ENCODE data around the gene MCM5.
"Not testable (repeated sequence)": the region's sequence is repeated elsewhere in the genome, so short reads cannot be mapped to it uniquely, and the experiment has no call there.

Gene MCM5

DNA sequence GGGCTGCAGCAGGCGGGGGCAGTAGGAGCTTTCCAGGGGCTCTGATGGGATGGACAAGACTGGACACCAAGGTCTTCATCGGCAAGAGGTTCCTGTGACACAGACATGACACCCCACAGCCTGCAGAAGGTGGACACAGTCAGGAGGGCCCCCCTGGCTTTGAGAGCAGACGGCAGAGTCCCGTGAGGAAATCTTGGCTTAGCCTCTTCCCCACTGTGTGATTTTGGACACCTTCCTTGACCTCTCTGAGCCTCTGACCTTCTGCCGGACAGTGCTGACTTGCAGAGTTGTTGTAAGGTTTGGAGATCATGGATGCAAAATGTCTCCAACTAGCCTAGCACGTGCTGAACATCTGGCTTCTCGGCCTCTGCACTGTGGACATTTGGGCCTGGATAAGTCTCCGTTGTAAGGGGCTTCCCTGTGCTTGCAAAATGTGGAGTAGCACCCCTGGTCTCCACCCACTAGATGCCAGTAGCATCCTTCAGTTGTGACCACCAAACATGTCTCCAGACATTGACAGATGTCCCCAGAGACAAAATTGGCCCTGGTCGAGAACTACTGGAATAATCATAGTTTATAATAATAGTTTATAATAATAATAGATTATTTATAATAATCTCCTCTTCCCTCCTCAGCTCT is 54.6 kb downstream of the MCM5 start:
- Histone ChIP-seq H3K36me3 (ENCODE audit: control insufficient read depth, insufficient read depth, low read length) (no peaks in the 10 kb centered on the region), H3K27ac (ENCODE audit: low read depth, low read length) (no peak overlapping the region), H3K4me1 (ENCODE audit: control insufficient read depth, insufficient read depth, low read length) (no peaks in the 10 kb centered on the region), H3K9ac (ENCODE audit: low read length) (no peak overlapping the region), H3K27me3 (ENCODE audit: control insufficient read depth, insufficient read depth, low read length) (no peaks in the 10 kb centered on the region), H3K4me3 (ENCODE audit: low read length) (no peak overlapping the region)

DNA sequence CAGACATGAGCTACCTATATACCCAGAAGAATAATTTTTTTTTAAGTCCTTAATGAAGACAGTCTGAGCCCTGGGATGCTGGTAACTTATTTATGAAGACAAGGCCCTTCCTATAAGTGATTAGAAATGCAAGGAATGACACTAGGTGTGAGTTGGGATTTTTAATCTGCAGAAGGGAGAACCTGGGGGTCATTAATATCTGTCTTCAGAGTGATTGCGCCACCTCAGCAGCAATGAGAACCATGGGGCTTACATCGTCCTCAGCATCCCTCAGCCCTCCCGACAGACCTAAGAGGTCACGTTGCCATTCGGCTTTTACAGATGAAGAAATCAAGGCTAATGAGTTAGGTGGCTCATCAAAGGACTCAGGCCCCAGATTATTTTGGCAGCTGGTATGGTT is 55.6 kb downstream of the MCM5 start:
- H3K36me3 ChIP-seq (ENCODE audit: control insufficient read depth, insufficient read depth, low read length): no peaks in the 10 kb centered on the region
- H3K4me1 ChIP-seq (ENCODE audit: control insufficient read depth, insufficient read depth, low read length): no peaks in the 10 kb centered on the region
- no peak overlapping the region for H3K4me3 ChIP-seq (ENCODE audit: low read length)
- no peak overlapping the region for H3K27ac ChIP-seq (ENCODE audit: low read depth, low read length)
- H3K27me3 ChIP-seq (ENCODE audit: control insufficient read depth, insufficient read depth, low read length): no peaks in the 10 kb centered on the region
- H3K9ac ChIP-seq (ENCODE audit: low read length): no peak overlapping the region

DNA sequence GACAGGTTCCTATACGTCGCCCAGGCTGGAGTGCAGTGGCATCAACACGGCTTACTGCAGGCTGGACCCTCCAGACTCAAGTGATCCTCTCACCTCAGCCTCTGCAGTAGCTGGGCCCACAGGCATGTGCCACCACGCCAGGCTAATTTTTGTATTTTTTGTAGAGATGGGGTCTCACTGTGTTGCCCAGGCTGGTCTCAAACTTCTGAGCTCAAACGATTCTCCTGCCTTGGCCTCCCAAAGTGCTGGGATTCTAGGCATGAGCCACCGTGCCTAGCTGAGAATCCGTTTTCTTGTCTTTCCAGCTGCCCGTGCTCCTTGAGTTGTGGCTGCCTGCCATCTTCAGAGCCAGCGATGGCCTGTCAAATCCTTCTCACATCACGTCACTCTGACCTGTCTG is 56.8 kb downstream of the MCM5 start:
- Histone ChIP-seq H3K4me3 (ENCODE audit: low read length) (no peak overlapping the region), H3K4me1 (ENCODE audit: control insufficient read depth, insufficient read depth, low read length) (no peaks in the 10 kb centered on the region), H3K36me3 (ENCODE audit: control insufficient read depth, insufficient read depth, low read length) (no peaks in the 10 kb centered on the region), H3K27ac (ENCODE audit: low read depth, low read length) (no peak overlapping the region), H3K9ac (ENCODE audit: low read length) (no peak overlapping the region), H3K27me3 (ENCODE audit: control insufficient read depth, insufficient read depth, low read length) (no peaks in the 10 kb centered on the region)

DNA sequence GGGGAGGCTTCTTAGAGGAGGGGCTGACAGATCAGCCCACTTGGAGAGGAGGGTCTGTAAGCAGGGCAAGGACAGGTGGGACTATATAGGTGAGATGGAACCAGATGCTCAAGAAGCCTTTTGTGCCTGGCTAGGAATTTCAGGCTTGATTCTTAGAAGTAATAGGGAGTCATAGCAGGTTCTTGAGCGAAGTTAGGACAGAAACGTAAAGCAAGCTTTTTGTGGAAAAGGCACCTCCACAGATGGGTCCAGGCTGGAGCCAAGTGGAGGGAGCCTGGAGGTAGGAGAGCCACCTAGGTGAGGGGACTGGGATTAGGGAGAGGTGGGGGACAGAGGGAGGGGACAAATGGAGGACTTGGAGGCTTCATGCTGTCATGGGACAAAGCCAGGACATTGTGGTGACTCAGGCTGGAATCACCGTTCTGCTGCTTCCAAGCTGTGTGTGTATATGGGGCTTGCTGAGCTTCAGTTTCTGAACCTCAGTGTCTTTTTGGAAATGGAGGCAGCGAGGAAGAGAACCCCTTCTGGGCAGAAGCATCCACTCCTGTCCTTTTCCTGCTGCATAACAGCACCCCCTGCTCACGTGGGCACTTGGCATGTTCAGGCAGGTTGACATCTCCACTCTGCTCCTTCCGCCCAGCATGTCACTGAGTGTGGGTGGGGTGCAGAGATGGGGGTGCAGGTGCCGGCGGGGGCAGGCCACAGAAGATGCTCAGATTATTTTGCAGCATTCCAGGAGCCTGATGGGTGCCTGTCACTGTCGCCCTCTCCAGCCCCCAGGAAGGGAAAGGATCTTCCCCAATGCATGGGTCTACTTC is 58.0 kb downstream of the MCM5 start:
- no peak overlapping the region for H3K4me3 ChIP-seq (ENCODE audit: low read length)
- H3K9ac ChIP-seq (ENCODE audit: low read length): no peak overlapping the region
- no peak overlapping the region for H3K27ac ChIP-seq (ENCODE audit: low read depth, low read length)
- no peaks in the 10 kb centered on the region for H3K4me1 ChIP-seq (ENCODE audit: control insufficient read depth, insufficient read depth, low read length)
- H3K27me3 ChIP-seq (ENCODE audit: control insufficient read depth, insufficient read depth, low read length): no peaks in the 10 kb centered on the region
- H3K36me3 ChIP-seq (ENCODE audit: control insufficient read depth, insufficient read depth, low read length): no peaks in the 10 kb centered on the region

DNA sequence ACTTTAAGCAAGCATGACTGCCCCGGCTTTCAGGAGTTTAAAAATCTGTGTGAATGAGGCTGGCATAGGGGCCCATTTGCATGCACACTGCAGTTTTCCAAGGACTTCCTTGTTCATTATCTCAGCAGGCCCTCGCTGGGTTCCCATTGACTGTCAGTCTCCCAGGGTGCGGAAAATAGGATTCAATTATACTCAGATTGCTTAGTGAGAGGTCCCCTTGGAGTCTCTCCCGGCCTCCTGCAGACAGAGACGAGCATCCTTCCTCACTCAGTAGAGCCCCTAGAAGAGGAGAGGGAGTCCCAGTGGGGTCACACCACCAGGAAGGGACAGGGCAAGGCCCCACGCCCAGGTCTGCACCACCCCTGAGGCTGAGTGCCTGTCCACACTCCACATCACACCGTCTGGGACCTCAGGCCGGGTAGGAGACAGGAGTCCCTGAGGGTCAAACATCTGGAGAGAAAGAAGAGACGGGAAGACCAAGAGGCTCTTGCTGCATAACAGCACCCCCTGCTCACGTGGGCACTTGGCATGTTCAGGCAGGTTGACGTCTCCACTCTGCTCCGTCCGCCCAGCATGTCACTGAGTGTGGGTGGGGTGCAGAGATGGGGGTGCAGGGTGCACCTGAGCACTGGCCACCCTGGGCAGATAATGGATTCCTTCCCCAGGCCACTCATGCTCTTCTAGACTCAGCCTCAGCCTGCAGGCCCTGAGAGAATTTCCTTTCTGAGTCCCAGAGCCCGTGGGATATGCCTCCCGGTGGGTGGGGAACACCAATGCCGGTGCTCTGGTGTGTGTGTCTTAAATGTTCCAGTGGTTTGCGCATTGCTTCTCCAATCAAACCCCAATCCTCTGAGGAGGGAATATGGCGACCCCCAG is 58.8 kb downstream of the MCM5 start:
- Histone ChIP-seq H3K4me1 (ENCODE audit: control insufficient read depth, insufficient read depth, low read length) (no peaks in the 10 kb centered on the region), H3K27ac (ENCODE audit: low read depth, low read length) (no peak overlapping the region), H3K9ac (ENCODE audit: low read length) (no peak overlapping the region), H3K4me3 (ENCODE audit: low read length) (no peak overlapping the region), H3K27me3 (ENCODE audit: control insufficient read depth, insufficient read depth, low read length) (no peaks in the 10 kb centered on the region), H3K36me3 (ENCODE audit: control insufficient read depth, insufficient read depth, low read length) (no peaks in the 10 kb centered on the region)

DNA sequence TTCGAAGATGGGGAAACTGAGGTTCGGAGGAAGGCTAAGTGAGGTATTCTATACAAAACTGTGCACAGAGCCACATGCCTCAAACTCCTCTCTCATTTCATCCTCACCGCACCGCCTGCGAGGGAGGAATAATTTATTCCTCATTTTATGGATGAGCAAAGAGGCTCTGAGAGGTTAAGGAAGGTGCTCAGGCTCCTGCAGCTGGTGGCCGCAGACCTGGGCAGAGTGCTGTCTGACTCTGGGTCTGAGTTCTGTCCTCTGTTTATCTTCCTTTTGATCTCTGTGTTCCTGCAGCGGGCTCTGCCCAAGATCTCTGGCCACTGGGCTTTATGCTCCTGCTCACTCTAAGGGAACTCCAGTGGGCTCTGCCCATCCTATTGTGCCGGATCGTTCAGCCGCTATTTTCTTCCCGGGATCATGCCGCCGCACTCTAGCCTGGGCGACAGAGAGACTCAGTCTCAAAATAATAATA is 59.5 kb downstream of the MCM5 start:
- no peaks in the 10 kb centered on the region for H3K4me1 ChIP-seq (ENCODE audit: control insufficient read depth, insufficient read depth, low read length)
- no peak overlapping the region for H3K9ac ChIP-seq (ENCODE audit: low read length)
- no peaks in the 10 kb centered on the region for H3K36me3 ChIP-seq (ENCODE audit: control insufficient read depth, insufficient read depth, low read length)
- H3K4me3 ChIP-seq (ENCODE audit: low read length): no peak overlapping the region
- H3K27ac ChIP-seq (ENCODE audit: low read depth, low read length): no peak overlapping the region
- no peaks in the 10 kb centered on the region for H3K27me3 ChIP-seq (ENCODE audit: control insufficient read depth, insufficient read depth, low read length)

DNA sequence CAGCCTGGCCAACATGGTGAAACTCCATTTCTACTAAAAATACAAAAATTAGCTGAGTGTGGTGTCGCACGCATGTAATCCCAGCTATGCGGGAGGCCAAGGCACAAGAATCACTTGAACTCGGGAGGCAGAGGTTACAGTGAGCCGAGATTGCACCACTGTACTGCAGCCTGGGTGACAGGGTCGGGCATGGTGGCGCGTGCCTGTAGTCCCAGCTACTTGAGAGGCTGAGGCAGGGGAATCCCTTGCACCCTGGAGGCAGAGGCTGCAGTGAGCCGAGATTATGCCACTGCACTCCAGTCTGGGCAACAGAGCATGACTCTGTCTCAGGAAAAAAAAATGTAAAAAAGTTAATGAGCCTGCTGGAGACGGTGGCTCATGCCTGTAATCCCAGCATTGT is 60.0 kb downstream of the MCM5 start:
- not testable (repeated sequence) for H3K4me1 ChIP-seq (ENCODE audit: control insufficient read depth, insufficient read depth, low read length); H3K4me3 ChIP-seq (ENCODE audit: low read length); H3K36me3 ChIP-seq (ENCODE audit: control insufficient read depth, insufficient read depth, low read length); H3K27me3 ChIP-seq (ENCODE audit: control insufficient read depth, insufficient read depth, low read length); H3K27ac ChIP-seq (ENCODE audit: low read depth, low read length); H3K9ac ChIP-seq (ENCODE audit: low read length)

DNA sequence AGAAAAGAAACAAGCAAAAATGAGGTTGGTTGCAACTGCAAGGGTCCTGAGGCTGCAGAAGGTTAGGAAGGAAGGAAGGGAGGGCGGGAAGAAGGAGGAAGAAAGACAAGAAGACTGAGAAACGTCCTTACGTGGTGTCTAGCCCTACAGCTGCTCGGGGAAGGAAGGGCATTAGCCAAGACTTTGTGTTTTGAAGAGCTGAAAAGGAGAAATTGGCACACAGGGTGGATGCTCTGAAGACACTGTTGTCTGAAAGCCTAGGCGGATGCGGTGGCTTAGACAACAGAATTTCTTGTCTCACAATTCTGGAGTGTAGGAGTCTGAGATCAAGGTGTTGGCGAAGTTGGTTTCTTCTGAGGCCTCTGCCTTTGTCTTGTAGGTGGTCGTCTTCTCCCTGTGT is 60.7 kb downstream of the MCM5 start:
- no peaks in the 10 kb centered on the region for H3K4me1 ChIP-seq (ENCODE audit: control insufficient read depth, insufficient read depth, low read length)
- no peaks in the 10 kb centered on the region for H3K36me3 ChIP-seq (ENCODE audit: control insufficient read depth, insufficient read depth, low read length)
- H3K27me3 ChIP-seq (ENCODE audit: control insufficient read depth, insufficient read depth, low read length): no peaks in the 10 kb centered on the region
- no peak overlapping the region for H3K9ac ChIP-seq (ENCODE audit: low read length)
- no peak overlapping the region for H3K27ac ChIP-seq (ENCODE audit: low read depth, low read length)
- H3K4me3 ChIP-seq (ENCODE audit: low read length): no peak overlapping the region

DNA sequence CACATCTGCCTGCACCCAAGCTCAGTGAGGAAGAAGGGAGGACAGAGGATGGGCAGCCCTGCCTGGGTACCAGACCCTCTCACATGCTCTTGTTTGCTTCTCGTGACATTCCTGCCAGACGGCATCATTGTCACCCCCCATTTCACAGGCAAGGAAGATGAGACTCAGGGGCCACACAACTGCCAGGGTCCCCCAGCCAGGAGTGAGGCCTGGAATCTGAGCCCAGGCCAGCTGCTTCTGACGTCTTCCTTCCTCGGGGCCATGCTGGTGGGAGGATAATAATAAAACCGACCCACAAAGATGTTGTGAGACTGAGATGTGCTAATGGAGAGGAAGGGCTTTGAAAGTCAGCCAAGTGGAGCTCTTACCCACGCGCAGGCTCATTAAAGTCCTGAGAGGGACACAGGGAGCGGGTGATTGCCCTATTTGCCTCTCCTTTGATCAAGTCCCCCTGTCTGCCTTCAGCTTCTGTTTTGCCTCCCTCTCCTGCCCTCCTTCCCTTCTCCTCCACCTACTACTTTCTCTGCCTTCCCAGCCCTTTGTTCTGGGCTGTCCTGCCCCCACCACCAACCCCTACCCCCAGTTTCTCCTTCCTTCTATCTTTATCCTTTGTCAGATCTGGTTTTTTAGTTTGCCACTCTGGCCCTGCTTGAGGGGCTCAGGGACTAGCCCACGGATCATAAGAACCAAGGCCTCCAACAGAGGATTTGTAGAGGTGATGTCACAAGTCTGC is 62.7 kb downstream of the MCM5 start:
- Histone ChIP-seq H3K4me3 (ENCODE audit: low read length) (no peak overlapping the region), H3K27me3 (ENCODE audit: control insufficient read depth, insufficient read depth, low read length) (no peaks in the 10 kb centered on the region), H3K27ac (ENCODE audit: low read depth, low read length) (no peak overlapping the region), H3K36me3 (ENCODE audit: control insufficient read depth, insufficient read depth, low read length) (no peaks in the 10 kb centered on the region), H3K4me1 (ENCODE audit: control insufficient read depth, insufficient read depth, low read length) (peaks cover 3% of the 10 kb centered on the region), H3K9ac (ENCODE audit: low read length) (no peak overlapping the region)

DNA sequence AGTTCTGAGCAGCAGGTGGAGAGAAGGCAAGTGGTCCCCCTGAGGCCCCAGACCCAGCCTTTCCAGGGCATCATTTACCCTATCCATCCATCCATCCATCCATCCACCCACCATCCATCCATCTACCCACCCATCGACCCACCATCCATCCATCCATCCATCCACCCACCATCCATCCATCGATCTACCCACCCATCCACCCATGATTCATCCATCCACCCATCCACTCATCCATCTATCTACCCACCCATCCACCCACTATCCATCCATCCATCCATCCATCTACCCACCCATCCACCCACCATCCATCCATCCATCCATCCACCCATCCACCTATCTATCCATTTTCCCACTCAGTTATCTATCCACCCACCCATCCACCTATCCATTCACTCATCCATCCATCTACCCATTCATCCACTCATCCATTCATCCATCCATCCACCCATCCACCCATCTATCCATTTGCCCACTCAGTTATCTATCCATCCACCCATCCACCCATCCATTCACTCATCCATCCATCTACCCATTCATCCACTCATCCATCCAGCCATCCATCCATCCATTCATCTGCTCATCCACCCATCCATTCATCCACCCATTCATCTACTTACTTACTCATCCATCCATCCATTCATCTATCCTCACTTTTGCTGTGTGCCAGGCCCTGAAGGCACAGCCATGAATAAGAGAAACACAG is 63.4 kb downstream of the MCM5 start:
- Histone ChIP-seq H3K9ac (ENCODE audit: low read length) (no peak overlapping the region), H3K27ac (ENCODE audit: low read depth, low read length) (no peak overlapping the region), H3K4me3 (ENCODE audit: low read length) (no peak overlapping the region), H3K4me1 (ENCODE audit: control insufficient read depth, insufficient read depth, low read length) (peaks cover 10% of the 10 kb centered on the region), H3K36me3 (ENCODE audit: control insufficient read depth, insufficient read depth, low read length) (no peaks in the 10 kb centered on the region), H3K27me3 (ENCODE audit: control insufficient read depth, insufficient read depth, low read length) (no peaks in the 10 kb centered on the region)

DNA sequence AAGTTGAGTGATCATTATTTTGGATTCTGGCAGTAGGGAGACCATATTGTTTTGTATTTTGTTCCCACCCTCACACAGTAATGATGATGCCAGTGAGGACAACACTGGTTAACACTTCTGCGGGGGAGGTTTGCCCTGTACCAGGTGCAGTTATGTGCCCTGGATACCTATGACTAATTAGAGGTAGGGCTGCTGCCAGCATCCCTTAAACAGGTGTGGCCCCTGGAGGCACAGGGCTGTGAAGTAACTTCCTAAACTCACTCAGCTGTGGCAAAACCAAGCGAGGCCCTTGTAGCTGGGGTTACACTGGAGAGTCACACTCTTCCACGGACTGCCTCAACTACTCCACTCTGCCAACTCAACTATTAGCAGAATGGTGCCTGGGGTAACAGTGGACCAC is 64.5 kb downstream of the MCM5 start:
- H3K27me3 ChIP-seq (ENCODE audit: control insufficient read depth, insufficient read depth, low read length): no peaks in the 10 kb centered on the region
- H3K9ac ChIP-seq (ENCODE audit: low read length): no peak overlapping the region
- H3K4me3 ChIP-seq (ENCODE audit: low read length): no peak overlapping the region
- peaks cover 11% of the 10 kb centered on the region for H3K4me1 ChIP-seq (ENCODE audit: control insufficient read depth, insufficient read depth, low read length)
- H3K36me3 ChIP-seq (ENCODE audit: control insufficient read depth, insufficient read depth, low read length): no peaks in the 10 kb centered on the region
- H3K27ac ChIP-seq (ENCODE audit: low read depth, low read length): no peak overlapping the region

All from rectal smooth muscle tissue (tissue), 1 donor.